ENCODE results near the gene KIDINS220. TPM values are rescaled to one million over a fixed set of nuclear protein-coding genes. Genes with fewer than 3 reads are reported as not detected.
"Not testable (repeated sequence)": the region's sequence is repeated elsewhere in the genome, so short reads cannot be mapped to it uniquely, and the experiment has no call there.

KIDINS220 gene
- total and polyA plus RNA-seq, 2 experiments from 2014 or later: 12.8 to 38.2 TPM

DNA sequence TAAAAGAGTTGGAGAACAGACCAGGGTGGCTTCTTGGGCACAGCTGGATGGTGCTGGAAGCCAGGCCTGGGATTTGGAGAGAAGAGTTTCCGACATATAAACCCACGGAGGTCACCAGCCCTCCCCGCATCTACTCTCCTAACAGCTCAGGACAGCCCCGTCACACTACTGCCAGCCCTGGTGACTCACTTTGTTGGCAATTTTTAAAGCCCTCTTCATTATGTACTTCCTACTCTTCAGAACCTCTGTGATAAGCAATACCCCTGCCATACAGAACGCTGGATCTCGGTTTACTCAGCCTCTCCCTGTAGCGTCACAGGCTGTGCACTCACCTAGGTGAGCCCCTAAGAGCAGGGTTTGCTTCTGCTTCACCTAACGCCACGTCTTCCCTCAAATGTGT lies 107.5 kb downstream of the KIDINS220 start:
- TF ChIP-seq STAT1 (IDR thresholded peaks at IDR 0.05; ENCODE audit: unreplicated experiment) (no peak), JUNB (IDR thresholded peaks at IDR 0.05; ENCODE audit: unreplicated experiment) (no peak), EZH2phosphoT487 (IDR thresholded peaks at IDR 0.05; ENCODE audit: unreplicated experiment) (no peak)
- TF ChIP-seq, protein P1, sequence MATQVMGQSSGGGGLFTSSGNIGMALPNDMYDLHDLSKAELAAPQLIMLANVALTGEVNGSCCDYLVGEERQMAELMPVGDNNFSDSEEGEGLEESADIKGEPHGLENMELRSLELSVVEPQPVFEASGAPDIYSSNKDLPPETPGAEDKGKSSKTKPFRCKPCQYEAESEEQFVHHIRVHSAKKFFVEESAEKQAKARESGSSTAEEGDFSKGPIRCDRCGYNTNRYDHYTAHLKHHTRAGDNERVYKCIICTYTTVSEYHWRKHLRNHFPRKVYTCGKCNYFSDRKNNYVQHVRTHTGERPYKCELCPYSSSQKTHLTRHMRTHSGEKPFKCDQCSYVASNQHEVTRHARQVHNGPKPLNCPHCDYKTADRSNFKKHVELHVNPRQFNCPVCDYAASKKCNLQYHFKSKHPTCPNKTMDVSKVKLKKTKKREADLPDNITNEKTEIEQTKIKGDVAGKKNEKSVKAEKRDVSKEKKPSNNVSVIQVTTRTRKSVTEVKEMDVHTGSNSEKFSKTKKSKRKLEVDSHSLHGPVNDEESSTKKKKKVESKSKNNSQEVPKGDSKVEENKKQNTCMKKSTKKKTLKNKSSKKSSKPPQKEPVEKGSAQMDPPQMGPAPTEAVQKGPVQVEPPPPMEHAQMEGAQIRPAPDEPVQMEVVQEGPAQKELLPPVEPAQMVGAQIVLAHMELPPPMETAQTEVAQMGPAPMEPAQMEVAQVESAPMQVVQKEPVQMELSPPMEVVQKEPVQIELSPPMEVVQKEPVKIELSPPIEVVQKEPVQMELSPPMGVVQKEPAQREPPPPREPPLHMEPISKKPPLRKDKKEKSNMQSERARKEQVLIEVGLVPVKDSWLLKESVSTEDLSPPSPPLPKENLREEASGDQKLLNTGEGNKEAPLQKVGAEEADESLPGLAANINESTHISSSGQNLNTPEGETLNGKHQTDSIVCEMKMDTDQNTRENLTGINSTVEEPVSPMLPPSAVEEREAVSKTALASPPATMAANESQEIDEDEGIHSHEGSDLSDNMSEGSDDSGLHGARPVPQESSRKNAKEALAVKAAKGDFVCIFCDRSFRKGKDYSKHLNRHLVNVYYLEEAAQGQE (IDR thresholded peaks at IDR 0.05; ENCODE audit: unreplicated experiment): no peak
- TF ChIP-seq, protein P2, sequence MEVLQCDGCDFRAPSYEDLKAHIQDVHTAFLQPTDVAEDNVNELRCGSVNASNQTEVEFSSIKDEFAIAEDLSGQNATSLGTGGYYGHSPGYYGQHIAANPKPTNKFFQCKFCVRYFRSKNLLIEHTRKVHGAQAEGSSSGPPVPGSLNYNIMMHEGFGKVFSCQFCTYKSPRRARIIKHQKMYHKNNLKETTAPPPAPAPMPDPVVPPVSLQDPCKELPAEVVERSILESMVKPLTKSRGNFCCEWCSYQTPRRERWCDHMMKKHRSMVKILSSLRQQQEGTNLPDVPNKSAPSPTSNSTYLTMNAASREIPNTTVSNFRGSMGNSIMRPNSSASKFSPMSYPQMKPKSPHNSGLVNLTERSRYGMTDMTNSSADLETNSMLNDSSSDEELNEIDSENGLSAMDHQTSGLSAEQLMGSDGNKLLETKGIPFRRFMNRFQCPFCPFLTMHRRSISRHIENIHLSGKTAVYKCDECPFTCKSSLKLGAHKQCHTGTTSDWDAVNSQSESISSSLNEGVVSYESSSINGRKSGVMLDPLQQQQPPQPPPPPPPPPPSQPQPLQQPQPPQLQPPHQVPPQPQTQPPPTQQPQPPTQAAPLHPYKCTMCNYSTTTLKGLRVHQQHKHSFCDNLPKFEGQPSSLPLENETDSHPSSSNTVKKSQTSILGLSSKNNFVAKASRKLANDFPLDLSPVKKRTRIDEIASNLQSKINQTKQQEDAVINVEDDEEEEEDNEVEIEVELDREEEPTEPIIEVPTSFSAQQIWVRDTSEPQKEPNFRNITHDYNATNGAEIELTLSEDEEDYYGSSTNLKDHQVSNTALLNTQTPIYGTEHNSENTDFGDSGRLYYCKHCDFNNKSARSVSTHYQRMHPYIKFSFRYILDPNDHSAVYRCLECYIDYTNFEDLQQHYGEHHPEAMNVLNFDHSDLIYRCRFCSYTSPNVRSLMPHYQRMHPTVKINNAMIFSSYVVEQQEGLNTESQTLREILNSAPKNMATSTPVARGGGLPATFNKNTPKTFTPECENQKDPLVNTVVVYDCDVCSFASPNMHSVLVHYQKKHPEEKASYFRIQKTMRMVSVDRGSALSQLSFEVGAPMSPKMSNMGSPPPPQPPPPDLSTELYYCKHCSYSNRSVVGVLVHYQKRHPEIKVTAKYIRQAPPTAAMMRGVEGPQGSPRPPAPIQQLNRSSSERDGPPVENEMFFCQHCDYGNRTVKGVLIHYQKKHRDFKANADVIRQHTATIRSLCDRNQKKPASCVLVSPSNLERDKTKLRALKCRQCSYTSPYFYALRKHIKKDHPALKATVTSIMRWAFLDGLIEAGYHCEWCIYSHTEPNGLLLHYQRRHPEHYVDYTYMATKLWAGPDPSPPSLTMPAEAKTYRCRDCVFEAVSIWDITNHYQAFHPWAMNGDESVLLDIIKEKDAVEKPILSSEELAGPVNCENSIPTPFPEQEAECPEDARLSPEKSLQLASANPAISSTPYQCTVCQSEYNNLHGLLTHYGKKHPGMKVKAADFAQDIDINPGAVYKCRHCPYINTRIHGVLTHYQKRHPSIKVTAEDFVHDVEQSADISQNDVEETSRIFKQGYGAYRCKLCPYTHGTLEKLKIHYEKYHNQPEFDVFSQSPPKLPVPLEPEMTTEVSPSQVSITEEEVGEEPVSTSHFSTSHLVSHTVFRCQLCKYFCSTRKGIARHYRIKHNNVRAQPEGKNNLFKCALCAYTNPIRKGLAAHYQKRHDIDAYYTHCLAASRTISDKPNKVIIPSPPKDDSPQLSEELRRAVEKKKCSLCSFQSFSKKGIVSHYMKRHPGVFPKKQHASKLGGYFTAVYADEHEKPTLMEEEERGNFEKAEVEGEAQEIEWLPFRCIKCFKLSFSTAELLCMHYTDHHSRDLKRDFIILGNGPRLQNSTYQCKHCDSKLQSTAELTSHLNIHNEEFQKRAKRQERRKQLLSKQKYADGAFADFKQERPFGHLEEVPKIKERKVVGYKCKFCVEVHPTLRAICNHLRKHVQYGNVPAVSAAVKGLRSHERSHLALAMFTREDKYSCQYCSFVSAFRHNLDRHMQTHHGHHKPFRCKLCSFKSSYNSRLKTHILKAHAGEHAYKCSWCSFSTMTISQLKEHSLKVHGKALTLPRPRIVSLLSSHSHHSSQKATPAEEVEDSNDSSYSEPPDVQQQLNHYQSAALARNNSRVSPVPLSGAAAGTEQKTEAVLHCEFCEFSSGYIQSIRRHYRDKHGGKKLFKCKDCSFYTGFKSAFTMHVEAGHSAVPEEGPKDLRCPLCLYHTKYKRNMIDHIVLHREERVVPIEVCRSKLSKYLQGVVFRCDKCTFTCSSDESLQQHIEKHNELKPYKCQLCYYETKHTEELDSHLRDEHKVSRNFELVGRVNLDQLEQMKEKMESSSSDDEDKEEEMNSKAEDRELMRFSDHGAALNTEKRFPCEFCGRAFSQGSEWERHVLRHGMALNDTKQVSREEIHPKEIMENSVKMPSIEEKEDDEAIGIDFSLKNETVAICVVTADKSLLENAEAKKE (CRISPR knock-in tag; IDR thresholded peaks at IDR 0.05): no peak
- Mint-ChIP-seq H3K9me3 (no peaks in the 10 kb centered on the region; the same call in 2 of the 3 replicates), H3K4me3 (no peak overlapping the region), H3K36me3 (ENCODE audit: low read depth) (peaks cover 18% of the 10 kb centered on the region), H3K4me1 (peaks cover 4% of the 10 kb centered on the region), H3K27me3 (ENCODE audit: insufficient read depth, low read depth, poor library complexity) (no peaks in the 10 kb centered on the region), H3K27ac (no peak overlapping the region; the same call in 1 of the 2 replicates)
- Histone ChIP-seq H3K27ac (ENCODE audit: low read depth) (no peak overlapping the region), H4K20me1 (replicated peaks; ENCODE audit: insufficient read depth) (no peaks in the 10 kb centered on the region), H3F3A (replicated peaks; ENCODE audit: low read depth) (no peaks in the 10 kb centered on the region), H3K4me2 (no peak overlapping the region), H3K79me2 (replicated peaks; ENCODE audit: insufficient read depth) (no peaks in the 10 kb centered on the region), H3K9me2 (ENCODE audit: insufficient read depth) (no peaks in the 10 kb centered on the region), H3K27me3 (ENCODE audit: insufficient read depth) (no peaks in the 10 kb centered on the region), H3K4me1 (ENCODE audit: insufficient read depth) (no peaks in the 10 kb centered on the region), H3K4me3 (no peak overlapping the region), H3K36me3 (ENCODE audit: insufficient read depth) (peaks cover 4% of the 10 kb centered on the region; the same call in 1 of the 2 replicates), H2AFZ (no peak overlapping the region)
- ATAC-seq (no peak), DNase-seq (ENCODE audit: low spot score) (no peak)

DNA sequence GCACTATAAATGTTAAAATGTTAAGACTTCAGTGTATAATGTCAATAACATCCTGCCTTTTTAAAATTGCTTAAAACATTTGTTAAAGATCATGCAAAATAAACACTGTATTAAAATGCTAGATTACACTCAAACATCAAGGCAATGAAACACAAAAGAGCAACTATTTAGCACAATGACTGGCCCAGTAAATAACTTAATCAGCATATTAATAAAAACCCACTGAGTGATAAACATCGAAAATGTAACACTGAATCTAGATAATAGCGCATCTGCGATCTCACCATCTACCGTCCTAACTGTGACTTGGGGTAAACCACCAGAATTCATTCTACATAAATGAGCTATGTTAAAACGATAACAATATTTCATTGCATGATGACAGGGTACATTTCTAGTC lies 108.3 kb downstream of the KIDINS220 start:
- H3F3A ChIP-seq (replicated peaks; ENCODE audit: low read depth); H3K27me3 ChIP-seq (ENCODE audit: insufficient read depth); H3K9me2 ChIP-seq (ENCODE audit: insufficient read depth); H3K79me2 ChIP-seq (replicated peaks; ENCODE audit: insufficient read depth); H3K27ac Mint-ChIP-seq; H3K4me1 ChIP-seq (ENCODE audit: insufficient read depth); DNase-seq (ENCODE audit: low spot score); H3K36me3 ChIP-seq (ENCODE audit: insufficient read depth); H4K20me1 ChIP-seq (replicated peaks; ENCODE audit: insufficient read depth); H3K4me2 ChIP-seq; H3K4me3 ChIP-seq; ATAC-seq; H3K27ac ChIP-seq (ENCODE audit: low read depth); H3K27me3 Mint-ChIP-seq (ENCODE audit: insufficient read depth, low read depth, poor library complexity); H3K4me1 Mint-ChIP-seq; H2AFZ ChIP-seq; H3K9me3 Mint-ChIP-seq; H3K4me3 Mint-ChIP-seq: not testable (repeated sequence)
- peaks cover 18% of the 10 kb centered on the region for H3K36me3 Mint-ChIP-seq (ENCODE audit: low read depth)

All from GM23338 (cell line).